ENCODE results near the gene SLBP. TPM values are rescaled to one million over a fixed set of nuclear protein-coding genes. Genes with fewer than 3 reads are reported as not detected.

Gene SLBP
- total and polyA plus RNA-seq, 10 of the 15 experiments (the other 5 are each of a cell fraction or from before 2014, with no cell fraction given), result 94.4 to 278 (median 158) TPM

DNA sequence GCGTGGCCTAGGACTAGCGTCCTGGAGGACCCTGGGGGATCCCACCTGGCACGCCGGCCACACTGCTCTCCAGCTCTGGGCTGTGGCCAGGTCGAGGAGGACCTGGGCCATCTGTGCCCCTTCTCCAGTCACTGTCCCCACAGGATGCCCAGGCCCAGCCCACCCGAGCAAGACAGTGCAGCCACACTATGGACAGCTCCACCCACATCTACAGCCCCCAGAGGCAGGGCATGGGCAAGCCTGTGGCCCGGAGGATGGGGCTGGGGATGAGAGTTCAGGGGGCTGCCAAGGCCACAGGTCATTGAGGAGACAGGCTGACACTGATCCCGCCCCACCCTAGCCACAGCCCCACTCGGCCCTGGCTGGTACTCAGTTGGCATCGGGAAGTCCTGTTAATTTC is 58.3 kb downstream of the SLBP start:
- no TSS peak for BruUV-seq (replicated peaks)
- H3K36me3 ChIP-seq (ENCODE audit: control insufficient read depth in 2 of 2, insufficient read depth in 2 of 2, low read length in 1 of 2), result no peaks in the 10 kb centered on the region
- H3K9me3 ChIP-seq (replicated peaks; ENCODE audit: control insufficient read depth, insufficient read depth, low read length), result no peaks in the 10 kb centered on the region; the same call in 2 of the 3 replicates
- ChIA-PET POLR2A (no interaction called here), SMC1A (ENCODE audit: uncharacterized antibody, unreplicated experiment) (no interaction called here), CTCF (no interaction called here), RAD21 (ENCODE audit: unreplicated experiment) (no interaction called here)
- no peaks in the 10 kb centered on the region for H3K4me1 ChIP-seq (ENCODE audit: control insufficient read depth, insufficient read depth, low read length)
- TF ChIP-seq, protein P1, sequence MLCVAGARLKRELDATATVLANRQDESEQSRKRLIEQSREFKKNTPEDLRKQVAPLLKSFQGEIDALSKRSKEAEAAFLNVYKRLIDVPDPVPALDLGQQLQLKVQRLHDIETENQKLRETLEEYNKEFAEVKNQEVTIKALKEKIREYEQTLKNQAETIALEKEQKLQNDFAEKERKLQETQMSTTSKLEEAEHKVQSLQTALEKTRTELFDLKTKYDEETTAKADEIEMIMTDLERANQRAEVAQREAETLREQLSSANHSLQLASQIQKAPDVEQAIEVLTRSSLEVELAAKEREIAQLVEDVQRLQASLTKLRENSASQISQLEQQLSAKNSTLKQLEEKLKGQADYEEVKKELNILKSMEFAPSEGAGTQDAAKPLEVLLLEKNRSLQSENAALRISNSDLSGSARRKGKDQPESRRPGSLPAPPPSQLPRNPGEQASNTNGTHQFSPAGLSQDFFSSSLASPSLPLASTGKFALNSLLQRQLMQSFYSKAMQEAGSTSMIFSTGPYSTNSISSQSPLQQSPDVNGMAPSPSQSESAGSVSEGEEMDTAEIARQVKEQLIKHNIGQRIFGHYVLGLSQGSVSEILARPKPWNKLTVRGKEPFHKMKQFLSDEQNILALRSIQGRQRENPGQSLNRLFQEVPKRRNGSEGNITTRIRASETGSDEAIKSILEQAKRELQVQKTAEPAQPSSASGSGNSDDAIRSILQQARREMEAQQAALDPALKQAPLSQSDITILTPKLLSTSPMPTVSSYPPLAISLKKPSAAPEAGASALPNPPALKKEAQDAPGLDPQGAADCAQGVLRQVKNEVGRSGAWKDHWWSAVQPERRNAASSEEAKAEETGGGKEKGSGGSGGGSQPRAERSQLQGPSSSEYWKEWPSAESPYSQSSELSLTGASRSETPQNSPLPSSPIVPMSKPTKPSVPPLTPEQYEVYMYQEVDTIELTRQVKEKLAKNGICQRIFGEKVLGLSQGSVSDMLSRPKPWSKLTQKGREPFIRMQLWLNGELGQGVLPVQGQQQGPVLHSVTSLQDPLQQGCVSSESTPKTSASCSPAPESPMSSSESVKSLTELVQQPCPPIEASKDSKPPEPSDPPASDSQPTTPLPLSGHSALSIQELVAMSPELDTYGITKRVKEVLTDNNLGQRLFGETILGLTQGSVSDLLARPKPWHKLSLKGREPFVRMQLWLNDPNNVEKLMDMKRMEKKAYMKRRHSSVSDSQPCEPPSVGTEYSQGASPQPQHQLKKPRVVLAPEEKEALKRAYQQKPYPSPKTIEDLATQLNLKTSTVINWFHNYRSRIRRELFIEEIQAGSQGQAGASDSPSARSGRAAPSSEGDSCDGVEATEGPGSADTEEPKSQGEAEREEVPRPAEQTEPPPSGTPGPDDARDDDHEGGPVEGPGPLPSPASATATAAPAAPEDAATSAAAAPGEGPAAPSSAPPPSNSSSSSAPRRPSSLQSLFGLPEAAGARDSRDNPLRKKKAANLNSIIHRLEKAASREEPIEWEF (IDR thresholded peaks at IDR 0.05; ENCODE audit: insufficient replicate concordance, low read depth, low read length), result no peak
- TF ChIP-seq RUNX3 (IDR thresholded peaks at IDR 0.05; ENCODE audit: low read length), result no peak
- no peak for TF ChIP-seq HDAC2 (IDR thresholded peaks at IDR 0.05)
- TF ChIP-seq SIX5 (IDR thresholded peaks at IDR 0.05; ENCODE audit: low read depth, low read length, severe bottlenecking), result no peak
- no peak for TF ChIP-seq CBX3 (IDR thresholded peaks at IDR 0.05; ENCODE audit: borderline replicate concordance, low read depth)
- no peak overlapping the region for H2AFZ ChIP-seq (ENCODE audit: control insufficient read depth, low read depth, low read length)
- H3K27me3 ChIP-seq (replicated peaks in 1 of 2; ENCODE audit: control insufficient read depth in 2 of 2, insufficient read depth in 2 of 2, low read length in 1 of 2), result no peaks in the 10 kb centered on the region
- WGBS (ENCODE audit: insufficient coverage, insufficient replicate concordance, low lambda C conversion rate, missing lambda C conversion rate), result 37% methylated on average over 10 of the region's 10 CpGs
- H3K4me2 ChIP-seq (ENCODE audit: control insufficient read depth, insufficient read depth), result no peak overlapping the region
- ATAC-seq (no peak), FAIRE-seq (no peak), DNase-seq (ENCODE audit: low read depth, low spot score) (no peak)
- intact Hi-C loops (cut with micrococcal nuclease; ENCODE audit: unreplicated experiment) (no loop called here), in situ Hi-C loops (cut with MboI) (no loop called here)
- no peak overlapping the region for H3K27ac ChIP-seq (ENCODE audit: control insufficient read depth, insufficient read depth)
- H3K79me2 ChIP-seq (ENCODE audit: control insufficient read depth, insufficient read depth, low read length), result no peaks in the 10 kb centered on the region
- H3K9ac ChIP-seq (ENCODE audit: control insufficient read depth, insufficient read depth, low read length), result no peak overlapping the region
- no peaks in the 10 kb centered on the region for H4K20me1 ChIP-seq (ENCODE audit: control insufficient read depth, insufficient read depth)
- H3K4me3 ChIP-seq, result no peak overlapping the region

All from GM12878 (cell line).